Iris pigment epithelial cell (primary cell): ENCODE measurements around the gene STAT1.
"Not testable (repeated sequence)": the region's sequence is repeated elsewhere in the genome, so short reads cannot be mapped to it uniquely, and the experiment has no call there.

ENCODE experiments used
- DNase-seq: peaks from one replicate; pipeline ENCODE4 v3.0.0-alpha.2; 2011; ENCODE audit warnings: low read depth

STAT1 gene

GRCh38 chr2:190981733-190982132, 32.2 kb downstream of the STAT1 start:
- no peak for DNase-seq

- DNase-seq, result no peak
Observed at GRCh38 chr2:190981333-190981732, 32.6 kb downstream of the STAT1 start.

GRCh38 chr2:190980630-190981209, 33.3 kb downstream of the STAT1 start:
- no peak for DNase-seq

GRCh38 chr2:190979906-190980629, 33.9 kb downstream of the STAT1 start:
- peak; percentile 95 for DNase-seq

- peak; percentile 80 for DNase-seq
Observed at GRCh38 chr2:190978389-190979053, 35.5 kb downstream of the STAT1 start.

DNA sequence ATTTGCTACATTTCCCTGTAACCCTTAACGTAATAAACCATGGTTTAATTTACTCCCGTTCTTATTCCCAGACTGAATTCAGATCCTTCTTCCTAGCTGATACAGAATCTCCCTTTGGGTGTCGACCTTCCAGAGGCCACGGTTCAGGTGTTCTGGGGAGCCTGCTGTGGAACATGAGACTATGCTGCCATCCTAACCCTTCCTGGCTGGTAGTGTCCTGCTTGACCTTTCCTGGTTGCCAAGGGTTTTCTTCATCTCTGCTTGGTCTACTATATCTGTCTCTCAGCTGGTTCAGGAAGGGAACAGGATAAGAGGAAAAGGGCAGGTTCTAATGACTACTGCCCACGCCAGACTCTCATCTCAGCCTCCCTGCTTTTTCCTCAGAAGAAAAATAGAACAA, 36.5 kb downstream of the STAT1 start:
- DNase-seq, result no peak

DNA sequence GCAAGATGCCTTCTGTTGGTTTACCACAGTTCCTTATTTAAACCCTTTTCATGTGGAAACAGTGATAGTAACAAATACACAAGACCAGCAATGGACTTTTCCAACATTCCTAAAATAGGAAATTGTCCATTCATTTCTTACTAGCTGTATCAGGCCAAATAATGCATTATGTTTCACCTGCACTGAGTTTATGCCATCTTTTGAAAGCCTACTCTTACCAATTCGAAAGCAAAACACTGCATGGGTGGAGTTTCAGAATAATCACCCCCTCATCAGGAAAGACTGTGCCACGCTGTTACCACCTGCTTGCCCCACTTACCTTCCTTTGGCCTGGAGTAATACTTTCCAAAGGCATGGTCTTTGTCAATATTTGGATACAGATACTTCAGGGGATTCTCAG, 37.5 kb downstream of the STAT1 start:
- DNase-seq, result no peak

GRCh38 chr2:190974629-190975361, 39.2 kb downstream of the STAT1 start:
- DNase-seq, result no peak

- no peak for DNase-seq
Observed at GRCh38 chr2:190973726-190974628, 40.0 kb downstream of the STAT1 start.

DNA sequence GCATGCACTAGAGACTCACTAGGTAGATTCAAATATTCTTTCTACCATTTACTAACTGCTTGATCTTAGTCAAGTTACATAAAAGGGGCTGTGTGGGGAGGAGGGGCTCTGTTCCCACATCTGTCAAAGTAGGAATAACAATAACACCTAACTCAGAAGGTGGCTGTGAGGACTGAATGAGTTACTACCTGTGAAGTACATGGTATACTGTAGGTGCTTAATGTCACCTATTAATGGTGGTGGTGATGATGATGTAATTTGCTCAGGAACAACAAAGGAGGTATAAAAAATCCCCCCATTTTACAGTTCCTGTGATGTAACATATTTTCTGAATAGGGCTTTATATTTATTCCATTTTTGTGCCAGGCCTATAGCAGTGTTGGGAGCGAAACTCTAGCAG, 40.7 kb downstream of the STAT1 start:
- DNase-seq, result no peak

DNA sequence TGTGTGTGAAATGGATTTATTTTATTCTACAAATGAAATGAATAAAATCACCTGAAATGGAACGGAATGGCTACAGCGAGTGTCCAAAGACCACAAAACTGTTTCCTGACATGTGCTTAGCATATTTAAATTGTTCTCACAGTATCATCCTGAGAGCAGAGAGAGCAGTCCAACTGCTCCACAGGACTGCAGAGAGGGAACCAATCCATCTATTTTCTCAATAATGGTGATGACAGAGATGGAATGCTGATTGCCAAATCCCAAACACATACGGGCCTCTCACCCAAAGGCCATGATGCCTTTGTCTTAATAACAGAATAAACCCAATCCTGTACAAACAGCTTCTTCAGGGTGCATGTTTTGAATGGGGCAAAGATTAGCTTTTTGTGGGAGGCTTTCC, 41.1 kb downstream of the STAT1 start:
- peak; percentile 41 for DNase-seq

- no peak for DNase-seq
Observed at GRCh38 chr2:190972213-190972612, 41.8 kb downstream of the STAT1 start.

- DNase-seq, result no peak
Observed at GRCh38 chr2:190970873-190971506, 43.0 kb downstream of the STAT1 start.

DNA sequence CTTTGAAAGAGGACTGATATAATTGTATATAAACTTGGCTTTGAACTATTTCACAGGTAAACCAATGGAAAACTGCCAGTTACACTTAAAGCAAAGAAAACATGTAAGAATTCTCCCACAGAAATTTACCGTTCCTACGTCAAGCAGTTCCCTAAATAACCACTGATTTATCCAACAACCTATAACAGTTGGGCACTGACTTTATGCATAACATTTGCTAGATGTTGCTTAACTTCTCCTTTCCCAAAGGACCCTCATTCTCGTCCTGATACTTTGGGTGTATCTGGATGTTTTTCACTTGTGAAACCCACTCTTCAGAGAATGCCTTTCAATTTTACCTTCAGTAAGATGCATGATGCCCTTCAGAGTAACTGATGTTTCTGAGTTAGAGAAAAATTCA, 43.8 kb downstream of the STAT1 start:
- no peak for DNase-seq

GRCh38 chr2:190968522-190968921, 45.4 kb downstream of the STAT1 start:
- DNase-seq, result no peak

GRCh38 chr2:190965580-190966222, 48.3 kb downstream of the STAT1 start:
- no peak for DNase-seq

GRCh38 chr2:190964170-190964795, 49.7 kb downstream of the STAT1 start:
- DNase-seq, result no peak

GRCh38 chr2:190963088-190963487, 50.9 kb downstream of the STAT1 start:
- no peak for DNase-seq

- peak; percentile 66 for DNase-seq
Observed at GRCh38 chr2:190961918-190962487, 52.0 kb downstream of the STAT1 start.

GRCh38 chr2:190961117-190961516, 52.9 kb downstream of the STAT1 start:
- not testable (repeated sequence) for DNase-seq
